ENCODE measurements around the gene ANTXR2.

Gene ANTXR2

DNA sequence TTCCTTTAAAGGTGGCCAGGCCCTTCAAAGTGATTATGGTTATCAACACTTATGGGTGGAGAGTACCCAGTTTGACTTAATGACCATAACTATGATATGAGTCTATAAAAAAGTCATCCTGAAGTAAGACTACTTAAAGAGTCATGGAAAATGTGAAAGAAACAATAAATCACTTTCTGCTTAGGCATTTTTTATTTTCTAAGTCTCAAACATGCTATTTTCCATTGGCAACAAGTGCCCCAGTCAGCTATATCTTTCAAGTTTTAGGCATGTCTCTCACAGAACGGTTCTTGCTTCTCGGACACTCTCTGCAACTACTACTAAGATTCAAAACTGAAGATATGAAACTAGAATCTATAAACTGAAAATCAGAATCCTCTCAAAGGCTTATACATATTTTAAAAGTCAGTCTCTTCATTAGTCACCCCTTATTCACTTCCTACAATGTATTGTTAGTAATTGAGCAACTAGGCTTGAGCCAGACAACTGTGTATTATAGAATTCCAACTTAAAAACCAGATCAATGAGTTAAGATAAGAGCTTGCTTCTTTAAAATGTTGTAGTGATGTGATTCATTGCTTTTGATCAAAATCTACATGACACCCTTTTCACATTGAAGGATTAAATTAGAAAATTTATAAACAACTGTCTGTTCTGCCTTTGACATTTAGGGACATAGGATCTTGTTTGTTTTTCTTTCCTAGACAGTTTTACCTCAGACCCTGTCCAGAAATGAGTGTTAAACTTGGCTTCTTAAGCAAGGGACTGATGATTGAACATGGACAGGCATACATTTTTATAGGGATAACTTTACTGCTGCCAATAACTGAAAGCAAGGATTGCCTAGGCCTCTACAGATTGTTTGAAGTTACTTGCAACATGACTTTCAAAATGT, 2.9 kb downstream of the ANTXR2 start:
- DNase-seq, result no peak

GRCh38 chr4:80069108-80069836, 3.8 kb downstream of the ANTXR2 start:
- no peak for DNase-seq

GRCh38 chr4:80065601-80066000, 7.4 kb downstream of the ANTXR2 start:
- DNase-seq, result no peak

- DNase-seq, result no peak
Measured at GRCh38 chr4:80062527-80062926, 10.5 kb downstream of the ANTXR2 start.

DNA sequence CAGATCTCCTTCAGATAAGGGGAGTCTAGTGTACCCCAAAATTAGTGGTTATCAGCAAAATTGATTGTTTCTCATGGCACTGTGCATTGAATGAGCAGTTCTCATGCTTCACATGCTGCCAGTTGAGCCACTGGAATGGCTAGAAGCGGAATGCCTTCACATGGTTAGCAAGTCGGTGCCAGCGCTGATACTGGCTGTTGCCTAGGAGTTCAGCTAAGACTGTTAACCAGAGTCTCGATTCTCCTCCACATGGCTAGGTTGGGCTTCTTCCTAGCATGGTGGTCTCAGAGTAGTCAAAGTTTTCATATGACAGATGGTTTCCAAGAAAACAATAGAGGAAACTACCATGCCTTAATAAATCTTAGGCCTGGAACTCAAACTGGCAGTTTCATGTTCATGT, 12.2 kb downstream of the ANTXR2 start:
- DNase-seq, result no peak

GRCh38 chr4:80058740-80059139, 14.3 kb downstream of the ANTXR2 start:
- no peak for DNase-seq

- DNase-seq, result no peak
Measured at GRCh38 chr4:80054375-80054774, 18.7 kb downstream of the ANTXR2 start.

DNA sequence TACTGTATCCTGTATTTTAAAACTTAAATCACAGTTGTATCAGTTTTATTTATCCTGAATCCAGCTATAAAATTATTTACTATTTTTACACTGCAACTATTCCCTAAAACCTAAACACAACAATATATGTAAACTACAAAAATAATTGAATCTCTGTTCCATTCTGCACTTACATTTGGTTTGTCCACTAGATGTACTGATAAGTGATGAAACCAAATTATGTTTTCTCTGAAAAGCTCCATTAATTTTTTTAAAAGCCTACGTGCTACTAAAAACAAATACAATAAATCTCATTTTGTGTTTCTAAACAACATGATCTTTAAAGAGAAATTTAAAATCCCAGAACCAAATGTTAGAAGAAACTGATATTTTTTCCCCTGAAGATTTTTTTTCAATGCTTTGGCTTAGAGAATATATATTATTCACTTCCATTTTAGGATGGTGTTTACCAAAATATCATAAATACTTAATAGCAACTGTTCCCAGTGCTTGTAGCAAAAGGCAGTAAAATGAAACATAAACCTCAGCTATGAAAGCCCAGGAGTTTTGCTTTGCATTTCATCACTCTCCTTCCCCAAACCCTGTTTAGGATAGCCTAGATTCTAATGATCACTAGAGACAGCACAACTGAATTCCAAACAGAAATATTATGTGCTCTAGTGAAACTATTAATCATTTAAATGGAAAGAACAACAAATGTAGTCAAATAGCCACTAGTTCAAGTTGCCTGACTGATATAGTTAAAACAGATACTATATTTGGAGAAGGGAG, 19.7 kb downstream of the ANTXR2 start:
- DNase-seq, result no peak

DNA sequence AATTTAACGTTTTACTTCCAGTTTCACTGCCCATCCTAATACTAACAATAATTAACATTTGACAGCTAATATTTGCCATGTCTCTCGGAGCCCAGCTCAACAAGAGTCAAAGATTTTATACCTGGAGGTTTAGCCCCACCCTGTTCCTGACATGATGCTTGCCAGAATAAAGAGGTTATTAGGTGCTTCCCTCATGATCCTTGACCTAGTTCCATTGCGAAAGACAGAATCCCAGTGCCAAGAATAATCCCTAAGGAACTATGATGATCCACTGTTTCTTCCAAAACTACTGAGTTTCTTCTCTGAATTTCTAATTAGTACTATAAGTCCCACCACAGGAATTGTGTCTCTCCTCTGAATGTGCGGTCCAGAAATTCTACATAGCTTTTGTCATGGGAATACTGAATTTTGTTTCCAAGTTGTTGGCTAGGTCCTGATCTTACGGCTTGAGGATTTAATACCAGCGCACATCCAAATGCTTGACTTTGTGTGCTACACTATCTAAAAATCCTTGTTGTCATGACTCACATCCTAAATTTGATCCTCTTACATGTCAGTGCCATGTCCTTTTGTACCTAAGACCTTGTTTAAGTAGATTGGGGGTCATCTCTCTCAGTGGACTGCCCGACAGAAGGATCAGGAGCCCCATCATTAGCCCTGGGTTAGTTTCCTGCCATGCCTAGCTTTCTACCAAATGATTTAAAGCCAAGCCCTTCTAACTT, 23.1 kb downstream of the ANTXR2 start:
- DNase-seq, result no peak

DNA sequence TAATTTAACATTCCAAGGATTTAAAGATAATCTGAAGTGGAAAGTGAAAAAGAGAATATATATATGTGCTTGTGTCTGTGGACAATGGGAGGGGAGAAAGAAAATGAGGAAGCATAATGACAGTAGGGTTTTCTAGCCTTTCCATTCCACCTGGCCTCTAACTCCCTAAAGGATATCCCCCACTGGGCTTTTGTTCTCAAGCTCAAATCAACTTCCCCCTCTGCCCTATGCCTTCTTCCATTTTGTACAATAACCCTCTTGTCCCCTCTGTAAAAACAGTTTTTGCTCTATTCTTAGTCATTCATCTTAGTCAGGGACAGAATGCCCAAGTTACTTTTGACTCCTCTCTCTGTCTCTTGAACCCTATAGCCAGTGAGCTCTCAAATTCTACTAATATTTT, 23.6 kb downstream of the ANTXR2 start:
- no peak for DNase-seq

GRCh38 chr4:80045786-80046185, 27.2 kb downstream of the ANTXR2 start:
- no peak for DNase-seq

DNA sequence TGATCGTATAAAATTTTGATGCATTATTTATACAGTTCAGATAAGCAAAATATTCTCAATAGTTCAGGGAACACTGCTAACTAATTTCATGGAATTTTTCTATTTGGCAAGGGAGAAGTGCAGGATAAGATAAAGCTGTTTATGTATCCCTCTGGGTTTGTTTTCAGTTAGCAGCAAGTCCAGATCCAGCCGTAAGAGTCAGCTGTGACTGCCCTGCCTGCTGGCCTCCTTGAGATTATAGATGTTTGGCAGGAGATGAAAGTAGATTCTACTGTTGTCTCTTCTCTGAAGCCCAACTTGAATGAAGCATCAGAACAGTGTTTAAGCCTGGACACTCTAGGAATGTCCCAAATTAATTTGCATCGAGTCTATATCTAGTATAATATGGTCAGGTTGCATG, 29.5 kb downstream of the ANTXR2 start:
- no peak for DNase-seq

GRCh38 chr4:80042821-80043220, 30.2 kb downstream of the ANTXR2 start:
- DNase-seq, result no peak

DNA sequence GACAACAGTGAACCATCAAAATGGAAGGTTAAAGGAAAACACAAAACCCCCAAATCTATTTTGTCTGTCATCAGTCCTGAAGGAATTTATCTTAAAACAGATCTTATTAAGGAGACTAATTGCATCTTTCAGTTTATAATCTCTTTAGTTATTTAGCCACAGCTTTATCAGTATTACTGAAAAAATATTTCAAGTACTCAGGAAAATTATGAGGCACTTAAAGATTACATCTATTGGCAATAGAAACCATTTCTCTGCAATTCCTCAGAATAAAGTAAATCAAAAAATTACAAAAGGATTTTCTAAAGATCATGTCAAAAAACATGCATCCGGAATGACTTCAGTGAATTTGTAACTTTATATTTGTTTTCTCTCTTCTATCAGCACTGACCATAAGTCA, 35.2 kb downstream of the ANTXR2 start:
- DNase-seq, result no peak

DNA sequence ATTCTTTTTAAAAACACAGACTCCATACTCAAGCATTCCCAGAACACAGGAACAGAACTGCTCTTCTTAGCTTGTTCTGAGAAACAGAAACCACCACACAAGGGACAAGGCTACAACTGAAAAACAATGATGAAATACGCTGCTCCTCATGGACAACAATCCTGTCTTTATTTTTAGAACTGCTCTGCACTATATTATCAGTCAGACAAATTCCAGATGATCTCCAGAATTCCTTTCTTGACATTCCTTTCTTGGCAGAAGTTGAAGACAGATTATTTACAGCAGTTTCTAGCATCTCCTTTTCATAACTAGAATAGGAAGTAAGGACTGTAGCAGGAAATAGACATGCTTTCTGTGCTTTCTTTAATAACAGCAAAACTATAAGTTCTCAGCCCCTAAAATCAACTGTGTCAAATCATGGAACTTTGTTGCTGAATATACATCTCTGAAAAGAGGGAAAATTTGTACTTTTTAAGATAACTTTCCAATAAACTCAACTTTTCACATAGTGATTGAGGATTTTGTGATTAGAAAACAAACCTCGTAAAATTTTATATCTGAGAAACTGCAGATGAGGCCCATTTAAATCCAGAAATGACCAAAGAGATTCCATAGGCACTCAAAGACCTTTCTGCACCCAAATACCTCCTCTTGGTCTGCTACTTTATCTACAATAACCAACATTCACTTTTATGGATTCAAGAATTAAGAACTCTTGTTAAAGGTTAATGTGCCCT, 35.9 kb downstream of the ANTXR2 start:
- DNase-seq, result no peak

DNA sequence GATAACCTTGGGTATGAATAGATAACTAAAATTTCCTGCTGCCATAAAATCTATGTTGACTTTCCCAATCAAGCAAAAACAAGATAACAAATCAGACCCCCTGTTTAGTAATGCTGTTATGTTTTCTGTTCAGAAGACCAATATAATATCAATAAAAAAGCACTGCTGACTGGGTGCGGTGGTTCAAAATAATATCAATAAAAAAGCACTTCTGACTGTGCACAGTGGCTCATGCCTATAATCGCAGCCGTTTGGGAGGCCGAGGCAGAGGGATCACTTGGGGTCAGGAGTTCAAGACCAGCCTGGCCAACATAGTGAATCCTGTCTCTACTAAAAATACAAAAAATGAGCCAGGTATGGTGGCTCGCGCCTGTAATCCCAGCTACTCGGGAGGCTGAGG, 36.7 kb downstream of the ANTXR2 start:
- DNase-seq, result no peak

DNA sequence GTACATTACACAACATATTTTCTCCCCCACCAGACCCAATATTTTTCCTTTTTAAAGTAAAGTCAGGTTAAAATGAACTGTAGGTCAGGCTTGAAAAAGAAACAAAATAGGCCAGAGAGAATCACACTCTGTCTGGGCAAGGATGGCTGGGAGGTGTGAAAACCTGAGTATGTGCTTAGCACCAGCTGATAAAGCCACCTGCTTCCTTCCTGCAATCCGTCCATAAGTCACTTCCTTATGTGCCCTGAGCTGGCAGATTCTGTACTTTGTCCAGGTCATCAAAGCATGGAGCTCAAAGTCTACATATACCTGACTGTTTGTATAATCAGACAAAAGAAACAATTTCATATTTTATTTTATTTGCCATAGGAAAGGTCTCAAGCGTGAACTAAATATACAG, 37.7 kb downstream of the ANTXR2 start:
- DNase-seq, result no peak

DNA sequence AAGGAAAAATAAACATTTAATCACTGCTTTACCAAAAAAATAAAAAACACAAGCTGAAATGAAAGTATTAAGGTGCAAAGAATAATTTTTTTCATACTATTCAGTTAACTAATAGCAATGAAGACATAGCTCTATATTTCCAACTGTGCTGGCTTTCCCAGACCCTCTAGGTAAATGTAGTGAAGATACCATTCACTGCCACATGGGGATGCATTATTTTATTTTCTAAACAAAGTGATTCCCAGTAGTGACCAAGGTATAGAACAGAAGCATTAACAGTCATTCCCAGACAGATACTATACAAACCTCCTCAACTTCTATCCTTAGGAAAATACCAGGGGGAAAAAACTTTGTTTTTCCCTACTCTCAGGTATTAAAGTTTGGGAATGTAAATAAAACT, 39.4 kb downstream of the ANTXR2 start:
- DNase-seq, result no peak

GRCh38 chr4:80029364-80029763, 43.7 kb downstream of the ANTXR2 start:
- no peak for DNase-seq

- no peak for DNase-seq
Measured at GRCh38 chr4:80027611-80028010, 45.4 kb downstream of the ANTXR2 start.

GRCh38 chr4:80026100-80026499, 46.9 kb downstream of the ANTXR2 start:
- no peak for DNase-seq
